GM10266 (cell line): ENCODE data around the gene PON1.

Experiments used
- DNase-seq: peaks from one replicate; pipeline ENCODE4 v3.0.0; 2012; ENCODE audit errors: extremely low spot score
- CTCF ChIP-seq: IDR thresholded peaks from 2 replicates; pipeline ENCODE4 v1.5.1; 2012; ENCODE audit warnings: mild to moderate bottlenecking, low read depth; ENCODE audit not compliant: control insufficient read depth, insufficient read depth; ENCODE audit errors: missing control alignments

PON1 gene

GRCh38 chr7:95342029-95342428, 17.7 kb upstream of the PON1 start:
- TF ChIP-seq CTCF, result no peak
- no peak for DNase-seq

GRCh38 chr7:95340491-95340890, 16.2 kb upstream of the PON1 start:
- DNase-seq, result no peak
- no peak for TF ChIP-seq CTCF

GRCh38 chr7:95338832-95339231, 14.5 kb upstream of the PON1 start:
- no peak for DNase-seq
- TF ChIP-seq CTCF, result no peak

GRCh38 chr7:95335093-95335492, 10.8 kb upstream of the PON1 start:
- DNase-seq, result no peak

GRCh38 chr7:95334447-95334846, 10.1 kb upstream of the PON1 start:
- DNase-seq, result no peak
- TF ChIP-seq CTCF, result no peak

More at GRCh38 chr7:95335093-95335492, 10.8 kb upstream of the PON1 start:
- TF ChIP-seq CTCF, result no peak

GRCh38 chr7:95330961-95331337, 6.6 kb upstream of the PON1 start:
- no peak for TF ChIP-seq CTCF
- no peak for DNase-seq

GRCh38 chr7:95330204-95330960, 6.0 kb upstream of the PON1 start:
- DNase-seq, result peak; percentile 56
- no peak for TF ChIP-seq CTCF
